H1 (cell line): ENCODE data around the gene VPREB1. TPM values are rescaled to one million over a fixed set of nuclear protein-coding genes. Genes with fewer than 3 reads are reported as not detected.
A peak's percentile ranks its signal among the peaks of the same experiment; 100 is the strongest.
"Not testable (repeated sequence)": the region's sequence is repeated elsewhere in the genome, so short reads cannot be mapped to it uniquely, and the experiment has no call there.

ENCODE experiments used
- CTCF ChIA-PET: fragments of 300-600 bp; sonication (Branson Sonifier 250); formaldehyde crosslinking; loops from one replicate; lab custom pipeline; 2021; ENCODE audit not compliant: partially characterized antibody; lab: Charles Lee
- POLR2A ChIA-PET: fragments of 300-600 bp; sonication (Branson Sonifier 250); formaldehyde crosslinking; loops from one replicate; lab custom pipeline; 2021; ENCODE audit warnings: inconsistent platforms; ENCODE audit not compliant: partially characterized antibody; lab: Charles Lee
- DNase-seq, 2 experiments: peaks; one replicate each; pipeline versions ENCODE4 v3.0.0 to v3.0.0-alpha.2; 2010 to 2022; ENCODE audit warnings: low spot score in 2 of 2, low read depth in 1 of 2, mixed read lengths in 1 of 2
- FAIRE-seq: peaks from 2 replicates; lab custom pipeline; 2011; peaks lifted over from hg19 to GRCh38; lab: Jason Lieb, UNC
- H2AFZ ChIP-seq: 2 replicates; pipeline ENCODE4 v1.8.1; 2012; ENCODE audit warnings: low read length, inconsistent platforms
- H2AK5ac ChIP-seq: 2 replicates; pipeline ENCODE4 v1.6.1; 2013; ENCODE audit warnings: low read depth, low read length
- H2BK120ac ChIP-seq: replicated peaks from 2 replicates; pipeline ENCODE3; 2013; ENCODE audit warnings: low read depth, low read length, inconsistent platforms
- H2BK12ac ChIP-seq: 2 replicates; pipeline ENCODE4 v1.6.1; 2013; ENCODE audit warnings: low read depth, low read length
- H2BK15ac ChIP-seq: 2 replicates; pipeline ENCODE4 v1.6.1; 2013; ENCODE audit warnings: low read length
- H2BK20ac ChIP-seq: 2 replicates; pipeline ENCODE4 v1.6.1; 2013; ENCODE audit warnings: low read length
- H2BK5ac ChIP-seq: 2 replicates; pipeline ENCODE4 v1.6.1; 2013; ENCODE audit warnings: low read depth, low read length
- H3K14ac ChIP-seq: 2 replicates; pipeline ENCODE4 v1.6.1; 2013; ENCODE audit warnings: inconsistent platforms; ENCODE audit not compliant: insufficient read length
- H3K18ac ChIP-seq: 2 replicates; pipeline ENCODE4 v1.6.1; 2013; ENCODE audit warnings: low read length; ENCODE audit errors: extremely low read depth
- H3K23ac ChIP-seq: 2 replicates; pipeline ENCODE4 v1.6.1; 2013; ENCODE audit warnings: inconsistent platforms; ENCODE audit not compliant: insufficient read length
- H3K23me2 ChIP-seq: 2 replicates; pipeline ENCODE4 v1.6.1; 2013; ENCODE audit warnings: low read depth, low read length
- H3K27ac ChIP-seq: 2 replicates; pipeline ENCODE4 v1.6.1; 2011; ENCODE audit warnings: low read depth, low read length, inconsistent platforms
- H3K27me3 ChIP-seq, 4 experiments: replicated peaks in 1 of 4; 1 replicate in 1 of 4; 2 replicates in 3 of 4; pipeline versions ENCODE4 v1.6.1 to v1.8.1; 2011 to 2013; ENCODE audit warnings: low read length in 3 of 4, mild to moderate bottlenecking in 3 of 4, inconsistent platforms in 2 of 4, mixed read lengths in 2 of 4, moderate library complexity in 1 of 4; ENCODE audit not compliant: control insufficient read depth in 3 of 4, insufficient read depth in 3 of 4; ENCODE audit errors: extremely low read depth in 1 of 4
- H3K36me3 ChIP-seq, 4 experiments: 2 replicates each; pipeline versions ENCODE4 v1.6.1 to v1.8.1; 2011 to 2013; ENCODE audit warnings: mild to moderate bottlenecking in 4 of 4, low read length in 3 of 4, moderate library complexity in 2 of 4, control low read depth in 1 of 4, inconsistent platforms in 1 of 4; ENCODE audit not compliant: insufficient read depth in 4 of 4, control insufficient read depth in 2 of 4
- H3K4ac ChIP-seq: replicated peaks from 2 replicates; pipeline ENCODE3; 2013; ENCODE audit warnings: low read length, low read depth, mixed read lengths, inconsistent platforms; ENCODE audit not compliant: insufficient read length
- H3K4me1 ChIP-seq, 4 experiments: replicated peaks in 1 of 4; 1 replicate in 1 of 4; 2 replicates in 3 of 4; pipeline versions ENCODE4 v1.6.1 to v1.8.1; 2011 to 2013; ENCODE audit warnings: low read length in 3 of 4, inconsistent platforms in 2 of 4, mixed read lengths in 1 of 4; ENCODE audit not compliant: insufficient read depth in 4 of 4, control insufficient read depth in 3 of 4
- H3K4me2 ChIP-seq, 2 experiments: 2 replicates each; pipeline versions ENCODE4 v1.6.1 to v1.8.1; 2011 to 2013; ENCODE audit warnings: low read depth in 2 of 2, low read length in 2 of 2, control low read depth in 1 of 2, inconsistent platforms in 1 of 2, mild to moderate bottlenecking in 1 of 2; ENCODE audit not compliant: insufficient read depth in 1 of 2
- H3K4me3 ChIP-seq, 4 experiments: fragments of 200-600, 300-600 bp in 1 of 4; sonication (generic), shearing (Covaris generic), sonication (Bioruptor Twin) in 1 of 4; 2 replicates each; pipeline versions ENCODE4 v1.5.1 to v1.8.1; 2011 to 2016; ENCODE audit warnings: low read length in 4 of 4, low read depth in 3 of 4, control low read depth in 2 of 4, inconsistent platforms in 2 of 4, mild to moderate bottlenecking in 2 of 4, mixed read lengths in 1 of 4, moderate library complexity in 1 of 4; ENCODE audit not compliant: insufficient read depth in 2 of 4; ENCODE audit errors: extremely low read depth in 1 of 4
- H3K56ac ChIP-seq: replicated peaks from 2 replicates; pipeline ENCODE3; 2013; ENCODE audit warnings: low read depth, mild to moderate bottlenecking, mixed read lengths, low read length, inconsistent platforms; ENCODE audit not compliant: insufficient read length
- H3K79me1 ChIP-seq: 2 replicates; pipeline ENCODE4 v1.6.1; 2013; ENCODE audit warnings: low read depth, low read length, control low read depth
- H3K79me2 ChIP-seq, 2 experiments: 2 replicates each; pipeline versions ENCODE4 v1.6.1 to v1.8.1; 2012 to 2013; ENCODE audit warnings: low read length in 2 of 2, mild to moderate bottlenecking in 2 of 2, inconsistent platforms in 1 of 2; ENCODE audit not compliant: insufficient read depth in 2 of 2, control insufficient read depth in 1 of 2
- H3K9ac ChIP-seq, 4 experiments: replicated peaks in 1 of 4; 1 replicate in 1 of 4; 2 replicates in 3 of 4; pipeline versions ENCODE4 v1.6.1 to v1.8.1; 2011 to 2013; ENCODE audit warnings: low read depth in 3 of 4, low read length in 3 of 4, control low read depth in 2 of 4, mild to moderate bottlenecking in 2 of 4, moderate library complexity in 2 of 4, inconsistent platforms in 1 of 4; ENCODE audit errors: extremely low read depth in 1 of 4
- H3K9me3 ChIP-seq, 2 experiments: 2 replicates each; pipeline versions ENCODE4 v1.6.1 to v1.8.1; 2012 to 2013; ENCODE audit warnings: mild to moderate bottlenecking in 2 of 2, moderate library complexity in 2 of 2, control low read depth in 1 of 2, inconsistent platforms in 1 of 2, low read depth in 1 of 2, low read length in 1 of 2, mixed read lengths in 1 of 2; ENCODE audit not compliant: insufficient read depth in 2 of 2
- H4K20me1 ChIP-seq, 2 experiments: replicated peaks in 1 of 2; 2 replicates each; pipeline versions ENCODE3 to v1.8.1; 2011 to 2013; ENCODE audit warnings: inconsistent platforms in 2 of 2, low read length in 2 of 2, mild to moderate bottlenecking in 1 of 2; ENCODE audit not compliant: insufficient read depth in 2 of 2, control insufficient read depth in 1 of 2
- H4K5ac ChIP-seq: 2 replicates; pipeline ENCODE4 v1.6.1; 2013; ENCODE audit warnings: low read length, low read depth, mixed read lengths, inconsistent platforms; ENCODE audit not compliant: insufficient read length
- H4K8ac ChIP-seq: 2 replicates; pipeline ENCODE4 v1.8.0; 2013; ENCODE audit warnings: mild to moderate bottlenecking, moderate library complexity, low read length, inconsistent platforms; ENCODE audit not compliant: insufficient read depth; ENCODE audit errors: extremely low read depth
- H4K91ac ChIP-seq: replicated peaks from 2 replicates; pipeline ENCODE3; 2013; ENCODE audit warnings: low read length, mixed read lengths, inconsistent platforms; ENCODE audit not compliant: insufficient read length
- WGBS, 2 experiments: shearing (Covaris generic) in 1 of 2; methylation state at CpG; one replicate each; pipeline versions ENCODE4 v1.1.6 to v1.1.7; 2013 to 2015; ENCODE audit warnings: low lambda C conversion rate in 2 of 2, mixed read lengths in 2 of 2, inconsistent platforms in 1 of 2, low coverage in 1 of 2, missing lambda C conversion rate in 1 of 2; ENCODE audit not compliant: insufficient replicate concordance in 2 of 2, insufficient coverage in 1 of 2, insufficient read length in 1 of 2; ENCODE audit errors: extremely low coverage in 1 of 2, missing lambda C conversion rate in 1 of 2; 5-methylcytosine and 5-hydroxymethylcytosine counted together
- polyA plus RNA-seq, 7 experiments: library from polyadenylated mRNA; depleted of rRNA in 3 of 7; stranded (reverse) in 5 of 7; unstranded in 2 of 7; fragments of >200 nt in 5 of 7; fragments of 200-250 nt in 2 of 7; gene quantifications; 1 replicate in 5 of 7; 2 replicates in 1 of 7; 4 replicates in 1 of 7; pipeline versions ENCODE4 v1.2.1 to v1.2.3, GENCODE V29; 2011 to 2013; ENCODE audit warnings: missing spikeins in 2 of 7, mixed read lengths in 2 of 7
- total RNA-seq: library from RNA; stranded (reverse); fragmentation: NEBNext Ultra II Directional; extraction: Animal tissue kit (Norgen Biotek cat#: 25700); gene quantifications from 2 replicates; pipeline ENCODE4 v1.2.1, GENCODE V29; 2021

The VPREB1 gene
- total and polyA plus RNA-seq, 2 of the 8 experiments (the other 6 are each of a cell fraction or from before 2014, with no cell fraction given) = not detected

- H3K23me2 ChIP-seq, H3K4me1 ChIP-seq, H3K36me3 ChIP-seq, H2BK20ac ChIP-seq, CTCF ChIA-PET, H3K4me2 ChIP-seq, H3K4me3 ChIP-seq, H3K27ac ChIP-seq, H4K8ac ChIP-seq, H3K14ac ChIP-seq, H2AFZ ChIP-seq, H3K9ac ChIP-seq, H3K79me2 ChIP-seq, H3K4ac ChIP-seq, H3K79me1 ChIP-seq, H3K23ac ChIP-seq, H2BK12ac ChIP-seq, DNase-seq, H4K91ac ChIP-seq, H2BK5ac ChIP-seq, H4K5ac ChIP-seq, H3K9me3 ChIP-seq, H2BK120ac ChIP-seq, POLR2A ChIA-PET, H2AK5ac ChIP-seq, H3K56ac ChIP-seq, H3K18ac ChIP-seq, H2BK15ac ChIP-seq: not testable (repeated sequence)
- H4K20me1 ChIP-seq = peaks cover 5 to 12% of the 10 kb centered on the region in 2 experiments
- WGBS, 2 experiments = no CpG with 5 or more reads among the region's 7 CpGs
- peak; percentile 19 for FAIRE-seq
- peaks cover 62 to 75% (median 72%) of the 10 kb centered on the region in 4 experiments for H3K27me3 ChIP-seq
These were observed 23.5 kb upstream of the VPREB1 start for GRCh38 chr22:22221043-22221442.
